Glutamatergic neuron (in vitro differentiated cells): ENCODE data around the gene ARHGEF39. TPM values are rescaled to one million over a fixed set of nuclear protein-coding genes. Genes with fewer than 3 reads are reported as not detected.

ENCODE experiments used
- DNase-seq: peaks from one replicate; pipeline ENCODE4 v3.0.0; 2022
- H3K27ac Mint-ChIP-seq: one replicate; pipeline ENCODE4 v1.8.0; 2020; ENCODE audit warnings: mild to moderate bottlenecking, mixed read lengths, inconsistent platforms; ENCODE audit not compliant: unreplicated experiment
- H3K27me3 Mint-ChIP-seq: one replicate; pipeline ENCODE4 v1.8.0; 2020; ENCODE audit warnings: mild to moderate bottlenecking, moderate library complexity, mixed read lengths, inconsistent platforms; ENCODE audit not compliant: unreplicated experiment
- H3K36me3 Mint-ChIP-seq: one replicate; pipeline ENCODE4 v1.8.0; 2020; ENCODE audit warnings: mild to moderate bottlenecking, mixed read lengths, inconsistent platforms; ENCODE audit not compliant: unreplicated experiment
- H3K4me1 Mint-ChIP-seq: one replicate; pipeline ENCODE4 v1.8.0; 2020; ENCODE audit warnings: mild to moderate bottlenecking, low read depth, mixed read lengths, inconsistent platforms; ENCODE audit not compliant: unreplicated experiment
- H3K4me3 Mint-ChIP-seq: one replicate; pipeline ENCODE4 v1.8.0; 2020; ENCODE audit warnings: mild to moderate bottlenecking, mixed read lengths, inconsistent platforms; ENCODE audit not compliant: unreplicated experiment
- H3K9me3 Mint-ChIP-seq: one replicate; pipeline ENCODE4 v1.8.0; 2020; ENCODE audit warnings: mild to moderate bottlenecking, moderate library complexity, mixed read lengths, inconsistent platforms; ENCODE audit not compliant: unreplicated experiment
- CTCF ChIP-seq: fragments of 200-600 bp; sonication (generic); IDR thresholded peaks from one replicate; pipeline ENCODE4 v1.5.0; 2021; ENCODE audit not compliant: partially characterized antibody, unreplicated experiment
- total RNA-seq: library from RNA; stranded (reverse); fragmentation: NEBNext Ultra II Directional; extraction: Animal tissue kit (Norgen Biotek cat#: 25700); gene quantifications from one replicate; pipeline ENCODE4 v1.2.1, GENCODE V29; 2021; ENCODE audit not compliant: unreplicated experiment

ARHGEF39 gene
- total RNA-seq, 1 donor from 2014 or later, result 2.6 TPM

- TF ChIP-seq CTCF, result no peak
- no peak for DNase-seq
- H3K4me3 Mint-ChIP-seq, result no peak overlapping the region
- no peaks in the 10 kb centered on the region for H3K36me3 Mint-ChIP-seq
- H3K4me1 Mint-ChIP-seq, result peaks cover 30% of the 10 kb centered on the region
- no peak overlapping the region for H3K27ac Mint-ChIP-seq
- H3K27me3 Mint-ChIP-seq, result peaks cover 10% of the 10 kb centered on the region
- H3K9me3 Mint-ChIP-seq, result peaks cover 12% of the 10 kb centered on the region
Observed at GRCh38 chr9:35685506-35685905, 20.5 kb upstream of the ARHGEF39 start.

- Mint-ChIP-seq H3K4me3 (no peak overlapping the region), H3K9me3 (peaks cover 12% of the 10 kb centered on the region), H3K36me3 (no peaks in the 10 kb centered on the region), H3K27ac (no peak overlapping the region), H3K27me3 (peaks cover 10% of the 10 kb centered on the region), H3K4me1 (peaks cover 30% of the 10 kb centered on the region)
- no peak for TF ChIP-seq CTCF
- no peak for DNase-seq
Observed at GRCh38 chr9:35684921-35685320, 19.9 kb upstream of the ARHGEF39 start.

GRCh38 chr9:35683323-35683722 lies 18.3 kb upstream of the ARHGEF39 start:
- peaks cover 21% of the 10 kb centered on the region for H3K4me1 Mint-ChIP-seq
- DNase-seq, result no peak
- TF ChIP-seq CTCF, result no peak
- peaks cover 10% of the 10 kb centered on the region for H3K27me3 Mint-ChIP-seq
- no peaks in the 10 kb centered on the region for H3K36me3 Mint-ChIP-seq
- H3K27ac Mint-ChIP-seq, result peak overlapping the region; percentile 8
- H3K9me3 Mint-ChIP-seq, result peaks cover 9% of the 10 kb centered on the region
- H3K4me3 Mint-ChIP-seq, result no peak overlapping the region

GRCh38 chr9:35682520-35683315 lies 17.7 kb upstream of the ARHGEF39 start:
- Mint-ChIP-seq H3K4me1 (peaks cover 19% of the 10 kb centered on the region), H3K4me3 (no peak overlapping the region), H3K36me3 (no peaks in the 10 kb centered on the region), H3K27ac (peak overlapping the region; percentile 8), H3K9me3 (peaks cover 9% of the 10 kb centered on the region), H3K27me3 (peaks cover 10% of the 10 kb centered on the region)
- no peak for TF ChIP-seq CTCF
- no peak for DNase-seq

- no peaks in the 10 kb centered on the region for H3K36me3 Mint-ChIP-seq
- no peak for DNase-seq
- no peak for TF ChIP-seq CTCF
- H3K4me3 Mint-ChIP-seq, result no peak overlapping the region
- no peak overlapping the region for H3K27ac Mint-ChIP-seq
- H3K9me3 Mint-ChIP-seq, result peaks cover 9% of the 10 kb centered on the region
- H3K4me1 Mint-ChIP-seq, result peaks cover 15% of the 10 kb centered on the region
- H3K27me3 Mint-ChIP-seq, result peaks cover 10% of the 10 kb centered on the region
Observed at GRCh38 chr9:35682051-35682450, 17.1 kb upstream of the ARHGEF39 start.
